BLaER1 treated with 17β-estradiol and CSF1 and Interleukin-3, amounts not matched to agents 10 nM and 100 nM (cell line): ENCODE results near the gene GJB4.

Experiments used
- H3K27ac ChIP-seq, 11 experiments: shearing (Covaris generic); formaldehyde crosslinking; 2 replicates each; pipeline ENCODE4 v1.8.1; 2022
- H3K27me3 ChIP-seq, 11 experiments: shearing (Covaris generic); formaldehyde crosslinking; 2 replicates each; pipeline ENCODE4 v1.8.1; 2022
- H3K36me3 ChIP-seq, 11 experiments: shearing (Covaris generic); formaldehyde crosslinking; 2 replicates each; pipeline ENCODE4 v1.8.1; 2022
- H3K4me1 ChIP-seq, 10 experiments: shearing (Covaris generic); formaldehyde crosslinking; 2 replicates each; pipeline ENCODE4 v1.8.1; 2022
- H3K4me2 ChIP-seq, 11 experiments: shearing (Covaris generic); formaldehyde crosslinking; 2 replicates each; pipeline ENCODE4 v1.8.1; 2022
- H3K4me3 ChIP-seq, 10 experiments: shearing (Covaris generic); formaldehyde crosslinking; 2 replicates each; pipeline ENCODE4 v1.8.1; 2022
- H3K9ac ChIP-seq, 11 experiments: shearing (Covaris generic); formaldehyde crosslinking; 2 replicates each; pipeline ENCODE4 v1.8.1; 2022
- H3K9me3 ChIP-seq, 11 experiments: shearing (Covaris generic); formaldehyde crosslinking; replicated peaks in 1 of 11; 2 replicates each; pipeline ENCODE4 v1.8.1; 2022
- H4K20me1 ChIP-seq, 11 experiments: shearing (Covaris generic); formaldehyde crosslinking; 2 replicates each; pipeline ENCODE4 v1.8.1; 2022
- Cebpa-rat ChIP-seq, 11 experiments: shearing (Covaris generic); IDR thresholded peaks; 2 replicates each; pipeline ENCODE4 v1.8.1; 2022

GJB4 gene

GRCh38 chr1:34774957-34775356 is 15.4 kb downstream of the GJB4 start:
- Histone ChIP-seq H3K27ac (no peak overlapping the region), H3K4me3 (no peak overlapping the region), H3K4me1 (peaks cover 0 to 7% (median 0%) of the 10 kb centered on the region in 10 experiments; a peak in 1 of 20 replicates), H3K4me2 (no peak overlapping the region), H3K9me3 (no peaks in the 10 kb centered on the region), H3K36me3 (no peaks in the 10 kb centered on the region), H3K27me3 (peaks cover 5 to 11% (median 7%) of the 10 kb centered on the region in 11 experiments; a peak in 21 of 22 replicates), H4K20me1 (no peaks in the 10 kb centered on the region; a peak in 1 of 22 replicates), H3K9ac (no peak overlapping the region)
- TF ChIP-seq Cebpa-rat (IDR thresholded peaks at IDR 0.05), result no peak

DNA sequence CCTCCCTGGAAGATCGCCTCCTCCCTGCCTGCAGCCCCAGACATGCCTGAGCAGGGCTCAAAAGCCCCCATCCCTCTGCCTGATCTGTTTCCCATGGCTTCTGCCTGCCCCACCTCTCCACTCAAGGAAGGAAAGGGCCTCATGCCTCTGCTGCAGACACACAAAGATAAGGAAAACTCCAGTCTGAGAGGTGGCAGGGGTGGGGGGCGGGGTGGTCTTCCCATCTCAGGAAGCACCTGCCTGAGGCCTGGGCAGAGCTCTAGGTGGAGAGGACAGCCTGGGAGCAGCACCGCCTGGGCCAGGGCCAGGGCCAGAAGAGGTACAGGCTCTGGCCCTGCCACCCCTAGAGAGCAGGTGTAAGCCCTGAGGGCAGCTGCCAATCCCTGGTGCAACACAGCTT is 17.4 kb downstream of the GJB4 start:
- no peak overlapping the region for H3K4me3 ChIP-seq
- no peak overlapping the region for H3K27ac ChIP-seq
- H3K4me1 ChIP-seq, result peaks cover 0 to 10% (median 4%) of the 10 kb centered on the region in 10 experiments; a peak in 6 of 20 replicates
- H4K20me1 ChIP-seq, result no peaks in the 10 kb centered on the region; a peak in 1 of 22 replicates
- H3K9ac ChIP-seq, result no peak overlapping the region
- H3K4me2 ChIP-seq, result 0 out of 22 replicates have a peak overlapping the region, but pooled peaks of 3 of the 11 experiments have one; percentile 10 to 18 (median 10)
- TF ChIP-seq Cebpa-rat (IDR thresholded peaks at IDR 0.05), result no peak
- no peaks in the 10 kb centered on the region for H3K9me3 ChIP-seq
- peaks cover 25 to 31% (median 27%) of the 10 kb centered on the region in 11 experiments for H3K27me3 ChIP-seq
- no peaks in the 10 kb centered on the region for H3K36me3 ChIP-seq

GRCh38 chr1:34777519-34778321 is 18.2 kb downstream of the GJB4 start:
- Histone ChIP-seq H3K9ac (no peak overlapping the region), H3K4me2 (no peak overlapping the region), H3K9me3 (no peaks in the 10 kb centered on the region), H3K4me1 (peaks cover 0 to 10% (median 4%) of the 10 kb centered on the region in 10 experiments; a peak in 6 of 20 replicates), H3K27me3 (peaks cover 33 to 39% (median 35%) of the 10 kb centered on the region in 11 experiments), H3K4me3 (no peak overlapping the region), H3K27ac (no peak overlapping the region), H4K20me1 (no peaks in the 10 kb centered on the region; a peak in 1 of 22 replicates), H3K36me3 (no peaks in the 10 kb centered on the region)
- TF ChIP-seq Cebpa-rat (IDR thresholded peaks at IDR 0.05), result no peak

- Histone ChIP-seq H3K4me3 (no peak overlapping the region), H3K36me3 (no peaks in the 10 kb centered on the region), H3K9me3 (no peaks in the 10 kb centered on the region), H3K9ac (no peak overlapping the region), H3K4me1 (peaks cover 0 to 12% (median 4%) of the 10 kb centered on the region in 10 experiments; a peak in 7 of 20 replicates), H4K20me1 (no peaks in the 10 kb centered on the region; a peak in 1 of 22 replicates), H3K27ac (no peak overlapping the region), H3K27me3 (peaks cover 39 to 45% (median 41%) of the 10 kb centered on the region in 11 experiments), H3K4me2 (no peak overlapping the region)
- TF ChIP-seq Cebpa-rat (IDR thresholded peaks at IDR 0.05), result no peak
Measured at GRCh38 chr1:34778381-34778780, 18.8 kb downstream of the GJB4 start.

- Histone ChIP-seq H3K36me3 (no peaks in the 10 kb centered on the region), H3K9ac (no peak overlapping the region), H3K4me3 (no peak overlapping the region), H3K27me3 (peaks cover 40 to 51% (median 45%) of the 10 kb centered on the region in 11 experiments), H3K4me1 (peaks cover 0 to 19% (median 4%) of the 10 kb centered on the region in 10 experiments; a peak in 7 of 20 replicates), H4K20me1 (no peaks in the 10 kb centered on the region; a peak in 1 of 22 replicates), H3K27ac (no peak overlapping the region), H3K4me2 (no peak overlapping the region), H3K9me3 (no peaks in the 10 kb centered on the region)
- no peak for TF ChIP-seq Cebpa-rat (IDR thresholded peaks at IDR 0.05)
Measured at GRCh38 chr1:34779005-34779404, 19.5 kb downstream of the GJB4 start.

GRCh38 chr1:34779526-34779925 is 20.0 kb downstream of the GJB4 start:
- TF ChIP-seq Cebpa-rat (IDR thresholded peaks at IDR 0.05), result no peak
- no peak overlapping the region for H3K9ac ChIP-seq
- H3K4me1 ChIP-seq, result peaks cover 0 to 19% (median 4%) of the 10 kb centered on the region in 10 experiments; a peak in 7 of 20 replicates
- no peak overlapping the region for H3K27ac ChIP-seq
- no peaks in the 10 kb centered on the region for H3K36me3 ChIP-seq
- H3K4me3 ChIP-seq, result no peak overlapping the region
- H3K9me3 ChIP-seq, result no peaks in the 10 kb centered on the region
- H3K4me2 ChIP-seq, result no peak overlapping the region
- H3K27me3 ChIP-seq, result peaks cover 40 to 51% (median 45%) of the 10 kb centered on the region in 11 experiments
- H4K20me1 ChIP-seq, result no peaks in the 10 kb centered on the region; a peak in 1 of 22 replicates

GRCh38 chr1:34779962-34780361 is 20.4 kb downstream of the GJB4 start:
- Histone ChIP-seq H3K36me3 (no peaks in the 10 kb centered on the region), H4K20me1 (no peaks in the 10 kb centered on the region; a peak in 1 of 22 replicates), H3K4me1 (peaks cover 0 to 19% (median 4%) of the 10 kb centered on the region in 10 experiments; a peak in 7 of 20 replicates), H3K4me3 (no peak overlapping the region), H3K27me3 (peaks cover 40 to 51% (median 45%) of the 10 kb centered on the region in 11 experiments), H3K9me3 (no peaks in the 10 kb centered on the region), H3K4me2 (no peak overlapping the region), H3K9ac (no peak overlapping the region), H3K27ac (no peak overlapping the region)
- TF ChIP-seq Cebpa-rat (IDR thresholded peaks at IDR 0.05), result no peak

GRCh38 chr1:34780528-34780927 is 21.0 kb downstream of the GJB4 start:
- H3K4me1 ChIP-seq, result peaks cover 0 to 19% (median 4%) of the 10 kb centered on the region in 10 experiments; a peak in 8 of 20 replicates
- TF ChIP-seq Cebpa-rat (IDR thresholded peaks at IDR 0.05), result no peak
- no peak overlapping the region for H3K4me3 ChIP-seq
- H3K4me2 ChIP-seq, result no peak overlapping the region
- H4K20me1 ChIP-seq, result no peaks in the 10 kb centered on the region; a peak in 1 of 22 replicates
- no peak overlapping the region for H3K9ac ChIP-seq
- no peaks in the 10 kb centered on the region for H3K36me3 ChIP-seq
- H3K27me3 ChIP-seq, result peaks cover 40 to 51% (median 45%) of the 10 kb centered on the region in 11 experiments
- no peaks in the 10 kb centered on the region for H3K9me3 ChIP-seq
- H3K27ac ChIP-seq, result no peak overlapping the region

GRCh38 chr1:34781071-34781843 is 21.7 kb downstream of the GJB4 start, which contains the start of gene GJB3:
GJB3 (plus strand) TSS chr1:34781214; CDS start chr1:34784763, 3,549 bp downstream.
- no peak within 1 kb of the TSS for H3K9ac ChIP-seq

More at GRCh38 chr1:34781071-34781843, 21.7 kb downstream of the GJB4 start, which contains the start of gene GJB3:
- no peaks in the 10 kb centered on the region for H3K36me3 ChIP-seq
- no peaks in the 10 kb centered on the region; a peak in 1 of 22 replicates for H4K20me1 ChIP-seq
- H3K27ac ChIP-seq, result no peak within 1 kb of the TSS
- peak within 1 kb of the TSS in 5 of 11 experiments; percentile 7 to 59 (median 28); a peak in 6 of 22 replicates for H3K4me2 ChIP-seq
- peaks cover 40 to 51% (median 45%) of the 10 kb centered on the region in 11 experiments for H3K27me3 ChIP-seq
- no peak for TF ChIP-seq Cebpa-rat (IDR thresholded peaks at IDR 0.05)
- peaks cover 0 to 19% (median 4%) of the 10 kb centered on the region in 10 experiments; a peak in 8 of 20 replicates for H3K4me1 ChIP-seq
- H3K9me3 ChIP-seq, result no peaks in the 10 kb centered on the region
- no peak within 1 kb of the TSS; a peak in 1 of 20 replicates for H3K4me3 ChIP-seq
